ENCODE results near the gene KCNH1.

- TF ChIP-seq POLR2A (IDR thresholded peaks at IDR 0.05) (no peak), CTCF (IDR thresholded peaks at IDR 0.05 in 8 of 11, conservative IDR thresholded peaks at IDR 0.05 in 3 of 11) (no peak), POLR2AphosphoS5 (IDR thresholded peaks at IDR 0.05) (no peak)
These were observed 98.0 kb downstream of the KCNH1 start for GRCh38 chr1:211035821-211036380.
